Measurements from ENCODE around the gene FURIN. TPM values are rescaled to one million over a fixed set of nuclear protein-coding genes. Genes with fewer than 3 reads are reported as not detected.

FURIN gene
- polyA plus RNA-seq (2012; ENCODE audit: insufficient read depth, insufficient read length, low read depth) = 41.1 TPM

DNA sequence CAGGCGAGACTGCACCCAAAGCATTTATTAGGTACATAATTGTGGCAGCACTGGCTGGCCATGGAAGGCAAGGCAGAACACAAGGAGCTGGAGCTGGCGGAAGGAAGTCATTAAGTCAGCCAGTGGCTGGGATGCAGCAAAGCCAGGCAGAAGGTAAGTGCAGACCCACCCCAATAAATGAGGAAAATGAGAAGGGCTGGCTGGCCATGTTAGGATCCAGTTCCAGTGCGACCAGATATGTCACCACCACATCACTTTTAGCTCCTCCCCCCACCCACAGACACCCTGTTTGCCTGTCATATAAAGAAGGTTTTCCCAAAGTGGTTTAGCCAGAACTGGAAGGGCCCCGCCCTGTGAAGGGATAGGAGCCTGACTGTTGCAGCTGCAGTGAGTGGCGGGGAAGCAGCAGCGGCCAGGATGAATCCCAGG, at the start of gene FURIN:
Gene FURIN (plus strand): TSS at position 328 of the 429 bp plus-strand sequence. CDS start 7,153 bp downstream, outside the sequence.
- TF ChIP-seq, protein P1, sequence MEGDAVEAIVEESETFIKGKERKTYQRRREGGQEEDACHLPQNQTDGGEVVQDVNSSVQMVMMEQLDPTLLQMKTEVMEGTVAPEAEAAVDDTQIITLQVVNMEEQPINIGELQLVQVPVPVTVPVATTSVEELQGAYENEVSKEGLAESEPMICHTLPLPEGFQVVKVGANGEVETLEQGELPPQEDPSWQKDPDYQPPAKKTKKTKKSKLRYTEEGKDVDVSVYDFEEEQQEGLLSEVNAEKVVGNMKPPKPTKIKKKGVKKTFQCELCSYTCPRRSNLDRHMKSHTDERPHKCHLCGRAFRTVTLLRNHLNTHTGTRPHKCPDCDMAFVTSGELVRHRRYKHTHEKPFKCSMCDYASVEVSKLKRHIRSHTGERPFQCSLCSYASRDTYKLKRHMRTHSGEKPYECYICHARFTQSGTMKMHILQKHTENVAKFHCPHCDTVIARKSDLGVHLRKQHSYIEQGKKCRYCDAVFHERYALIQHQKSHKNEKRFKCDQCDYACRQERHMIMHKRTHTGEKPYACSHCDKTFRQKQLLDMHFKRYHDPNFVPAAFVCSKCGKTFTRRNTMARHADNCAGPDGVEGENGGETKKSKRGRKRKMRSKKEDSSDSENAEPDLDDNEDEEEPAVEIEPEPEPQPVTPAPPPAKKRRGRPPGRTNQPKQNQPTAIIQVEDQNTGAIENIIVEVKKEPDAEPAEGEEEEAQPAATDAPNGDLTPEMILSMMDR (IDR thresholded peaks at IDR 0.05; ENCODE audit: low read depth, low read length) = no peak
- peaks cover 8% of the 10 kb centered on the region; the same call in 1 of the 2 replicates for H3K4me1 ChIP-seq
- H3K36me3 ChIP-seq = no peaks in the 10 kb centered on the region
- H3K4me3 ChIP-seq (ENCODE audit: low read depth, low read length) = no peak within 1 kb of the TSS
- DNase-seq = no peak
- no peaks in the 10 kb centered on the region for H3K27me3 ChIP-seq
- H3K9me3 ChIP-seq = no peaks in the 10 kb centered on the region

DNA sequence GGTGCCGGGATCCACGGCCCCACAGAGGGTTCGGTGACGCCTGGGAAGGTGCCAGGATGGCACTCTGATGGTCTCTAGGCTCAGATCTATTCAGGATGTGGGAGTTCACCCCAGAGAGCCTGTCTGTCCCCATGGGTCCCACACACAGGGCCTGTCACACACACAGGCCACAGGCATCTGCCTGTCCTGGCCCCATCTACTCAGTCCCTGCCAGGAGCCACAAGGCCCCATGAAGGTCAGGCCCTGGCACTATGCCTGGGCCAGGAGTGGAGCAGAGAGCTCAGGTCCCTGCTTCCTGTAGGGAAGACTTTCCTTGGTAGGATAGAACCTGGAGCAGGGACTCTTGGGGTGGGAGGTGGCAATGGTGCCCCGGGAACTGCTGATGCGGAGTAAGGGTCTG, 49.0 kb upstream of the FURIN start:
- TF ChIP-seq, protein P1 (IDR thresholded peaks at IDR 0.05; ENCODE audit: low read depth, low read length) = no peak
- H3K4me1 ChIP-seq = peaks cover 11% of the 10 kb centered on the region
- no peak overlapping the region for H3K4me3 ChIP-seq (ENCODE audit: low read depth, low read length)
- H3K36me3 ChIP-seq = no peaks in the 10 kb centered on the region; the same call in 1 of the 2 replicates
- no peak for DNase-seq
- H3K9me3 ChIP-seq = no peaks in the 10 kb centered on the region
- no peaks in the 10 kb centered on the region for H3K27me3 ChIP-seq

DNA sequence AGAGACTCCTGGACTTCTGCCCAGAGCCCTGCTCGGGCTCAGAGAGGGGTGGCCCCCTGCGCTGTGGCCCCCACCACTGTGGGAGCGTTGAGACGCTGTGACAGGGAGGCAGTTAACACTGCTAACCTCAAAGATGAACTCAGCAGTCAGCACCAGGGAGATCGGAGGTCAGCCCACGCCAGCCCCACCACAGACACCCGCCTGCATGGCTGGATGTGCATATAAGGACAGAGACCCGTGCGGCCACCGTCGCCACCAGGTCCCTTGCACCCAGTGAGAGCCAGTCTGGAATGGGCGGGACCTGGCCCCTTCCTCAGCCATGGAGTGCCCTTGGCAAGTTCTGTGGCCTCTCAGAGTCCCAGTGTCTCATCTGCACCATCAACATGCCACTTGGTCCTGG, 48.5 kb upstream of the FURIN start:
- no peaks in the 10 kb centered on the region for H3K9me3 ChIP-seq
- TF ChIP-seq, protein P1 (IDR thresholded peaks at IDR 0.05; ENCODE audit: low read depth, low read length) = no peak
- no peak for DNase-seq
- no peak overlapping the region for H3K4me3 ChIP-seq (ENCODE audit: low read depth, low read length)
- no peaks in the 10 kb centered on the region; the same call in 1 of the 2 replicates for H3K36me3 ChIP-seq
- no peaks in the 10 kb centered on the region for H3K27me3 ChIP-seq
- peaks cover 11% of the 10 kb centered on the region for H3K4me1 ChIP-seq

DNA sequence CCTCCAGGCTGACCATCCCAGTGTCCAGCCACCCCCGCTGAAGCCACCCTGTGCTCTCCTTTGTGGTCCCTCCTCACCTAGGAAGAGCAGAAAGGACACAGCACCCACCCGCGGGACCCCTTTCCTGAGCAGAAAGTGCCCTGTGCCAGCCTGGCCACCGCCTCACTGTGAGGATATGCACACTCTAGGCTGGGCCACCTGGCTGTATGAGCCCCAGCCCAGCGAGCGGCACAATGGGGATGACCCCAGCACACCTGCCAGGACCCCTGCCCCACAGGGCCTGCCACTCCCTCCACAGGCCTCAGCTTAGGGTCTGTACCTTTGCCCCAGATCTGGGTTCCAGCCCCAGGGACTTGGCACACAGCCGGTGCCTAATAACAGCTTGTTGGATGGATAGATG, 47.9 kb upstream of the FURIN start:
- no peak overlapping the region for H3K4me3 ChIP-seq (ENCODE audit: low read depth, low read length)
- no peaks in the 10 kb centered on the region; the same call in 1 of the 2 replicates for H3K36me3 ChIP-seq
- peaks cover 11% of the 10 kb centered on the region for H3K4me1 ChIP-seq
- no peak for DNase-seq
- TF ChIP-seq, protein P1 (IDR thresholded peaks at IDR 0.05; ENCODE audit: low read depth, low read length) = no peak
- H3K27me3 ChIP-seq = no peaks in the 10 kb centered on the region
- H3K9me3 ChIP-seq = no peaks in the 10 kb centered on the region

DNA sequence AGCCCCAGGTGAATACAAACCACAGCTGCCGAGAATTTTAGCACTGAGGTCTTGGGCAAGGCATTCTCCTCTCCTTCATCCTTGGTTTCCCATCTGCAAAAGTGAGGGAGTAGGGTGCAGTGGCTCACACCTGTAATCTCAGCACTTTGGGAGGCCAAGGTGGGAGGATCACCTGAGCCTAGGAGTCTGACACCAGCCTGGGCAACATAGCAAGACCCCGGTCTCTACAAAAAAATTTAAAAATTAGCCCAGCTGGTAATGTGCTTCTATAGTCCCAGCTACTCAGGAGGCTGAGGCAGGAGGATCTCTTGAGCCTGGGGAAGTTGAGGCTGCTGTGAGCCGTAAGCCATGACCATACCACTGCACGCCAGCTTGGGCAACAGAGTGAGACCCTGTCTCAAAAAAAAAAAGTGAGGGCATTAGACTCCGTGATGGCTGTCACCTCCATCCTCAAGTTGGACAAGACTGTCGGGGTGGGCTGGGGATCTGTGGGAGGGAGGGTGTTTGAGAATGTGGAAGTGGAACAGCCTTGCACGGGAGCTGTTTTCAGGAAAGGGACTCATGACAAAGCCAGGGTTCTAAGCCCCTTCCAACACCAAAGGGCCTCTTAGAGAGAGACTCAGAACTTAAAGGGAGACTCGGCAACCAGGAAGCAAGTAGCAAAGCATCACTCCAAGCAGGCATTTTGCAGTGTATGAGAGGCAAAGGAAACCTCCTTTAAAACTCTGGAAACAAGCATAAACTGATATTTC, 46.0 kb upstream of the FURIN start:
- no peaks in the 10 kb centered on the region for H3K27me3 ChIP-seq

More for the DNA sequence above, 46.0 kb upstream of the FURIN start:
- H3K36me3 ChIP-seq = no peaks in the 10 kb centered on the region
- peaks cover 11% of the 10 kb centered on the region for H3K4me1 ChIP-seq
- TF ChIP-seq, protein P1 (IDR thresholded peaks at IDR 0.05; ENCODE audit: low read depth, low read length) = no peak
- no peaks in the 10 kb centered on the region for H3K9me3 ChIP-seq
- H3K4me3 ChIP-seq (ENCODE audit: low read depth, low read length) = no peak overlapping the region
- no peak for DNase-seq

Measured in BE2C (cell line).